Epidermal melanocyte (primary cell): Measurements from ENCODE around the gene NFIB.

Experiments used
- DNase-seq: peaks from one replicate; pipeline ENCODE4 v3.0.0; 2011; ENCODE audit warnings: low spot score; ENCODE audit not compliant: insufficient read length

NFIB gene

DNA sequence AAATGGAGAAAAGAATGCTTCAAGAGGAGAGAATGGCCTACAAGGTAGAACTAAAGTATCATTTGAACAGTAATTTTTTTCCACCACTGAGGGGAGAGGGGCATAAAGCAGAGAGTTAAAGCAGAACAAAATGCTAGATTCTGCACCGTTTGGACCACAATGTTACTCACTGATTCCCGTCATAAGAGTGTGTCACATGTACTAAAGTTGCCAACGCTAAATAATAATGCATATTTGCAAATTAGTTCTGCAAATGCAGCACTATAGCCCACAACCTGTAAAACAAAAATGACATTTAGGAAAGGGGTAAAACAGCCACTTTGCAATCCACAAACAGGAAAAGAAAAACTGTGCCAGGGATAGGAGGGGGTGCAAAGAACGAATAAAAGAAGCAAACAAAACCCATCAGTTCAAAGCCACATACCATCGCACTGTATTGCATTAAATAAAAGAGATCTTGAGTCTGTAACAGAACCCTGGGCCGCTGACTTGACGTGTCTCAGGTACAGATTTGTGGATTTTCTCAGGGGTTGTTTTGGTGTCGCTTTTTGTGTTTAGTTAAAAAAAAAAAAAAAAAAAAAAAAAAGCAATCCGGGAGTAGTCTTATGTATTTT, 7.7 kb upstream of the NFIB start:
- DNase-seq: no peak

DNA sequence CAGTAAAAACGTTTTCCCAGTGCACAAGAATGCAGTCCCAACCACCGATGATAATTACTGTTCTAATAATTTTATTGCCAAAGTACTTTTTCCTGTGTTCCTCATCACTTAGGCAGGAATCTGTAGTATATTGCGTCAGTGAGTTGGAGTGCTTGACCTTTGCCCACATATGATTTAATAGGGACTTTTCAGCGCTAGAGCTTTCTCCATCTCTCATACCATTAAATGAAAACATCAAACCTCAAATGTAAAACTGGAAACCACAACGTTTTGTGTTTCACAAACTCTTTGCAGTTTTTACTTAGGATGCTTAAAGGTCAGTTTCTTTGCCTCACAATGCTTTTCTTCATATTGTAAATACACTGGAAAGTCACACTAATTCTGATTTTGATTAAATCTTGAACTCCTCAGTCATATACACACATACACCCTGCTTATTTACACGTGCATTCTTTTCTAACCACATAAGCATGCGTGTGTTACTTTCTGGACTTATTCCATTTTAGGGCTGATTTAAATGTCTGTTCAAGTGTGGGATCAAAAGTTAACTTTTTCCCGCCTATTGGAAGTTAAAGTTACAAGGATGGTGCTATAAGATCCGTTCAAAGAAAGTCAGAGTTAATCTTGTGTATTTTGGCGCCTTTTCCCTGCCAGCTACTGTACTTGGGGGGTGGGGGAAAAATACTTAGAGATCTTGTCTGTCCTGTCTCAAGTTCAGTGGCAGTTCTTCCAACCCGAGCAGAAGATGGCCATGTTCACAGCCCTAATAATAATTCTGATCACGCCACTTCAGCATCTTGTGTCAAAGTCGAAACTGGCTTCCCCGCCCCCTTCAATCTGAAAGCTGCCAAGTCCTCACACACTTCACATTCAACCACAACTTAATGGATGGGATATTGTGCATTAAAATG, 6.6 kb upstream of the NFIB start:
- peak; percentile 44 for DNase-seq

DNA sequence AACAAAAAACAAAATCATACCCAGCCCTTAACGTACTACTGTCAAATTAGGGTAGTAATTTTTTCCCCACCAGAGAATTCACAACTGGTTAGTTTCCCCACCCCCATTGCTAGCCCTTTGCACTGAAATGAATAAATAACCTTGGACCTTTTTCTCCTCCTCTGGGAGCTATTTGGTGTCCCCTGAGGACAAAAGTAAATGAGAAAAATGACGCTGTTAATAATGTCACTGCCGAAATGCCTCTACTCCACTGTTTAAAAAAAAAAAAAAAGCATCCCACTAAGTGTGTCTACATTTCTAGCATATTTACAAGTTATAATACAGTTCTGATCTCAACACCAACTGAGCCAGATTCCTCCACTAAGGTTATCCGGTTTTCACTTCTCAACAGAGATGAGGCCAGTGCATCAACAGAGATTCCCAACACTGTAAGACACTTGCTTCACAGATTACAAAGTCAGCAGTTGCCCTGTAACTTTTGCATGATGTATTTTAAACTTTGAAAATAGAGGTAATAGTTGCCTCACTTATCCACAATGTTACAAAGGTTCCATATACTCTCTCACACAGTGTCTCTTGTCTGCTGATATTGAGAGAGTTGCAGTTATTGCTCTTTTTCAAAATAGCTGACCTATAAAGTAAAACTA, 5.1 kb upstream of the NFIB start:
- no peak for DNase-seq

DNA sequence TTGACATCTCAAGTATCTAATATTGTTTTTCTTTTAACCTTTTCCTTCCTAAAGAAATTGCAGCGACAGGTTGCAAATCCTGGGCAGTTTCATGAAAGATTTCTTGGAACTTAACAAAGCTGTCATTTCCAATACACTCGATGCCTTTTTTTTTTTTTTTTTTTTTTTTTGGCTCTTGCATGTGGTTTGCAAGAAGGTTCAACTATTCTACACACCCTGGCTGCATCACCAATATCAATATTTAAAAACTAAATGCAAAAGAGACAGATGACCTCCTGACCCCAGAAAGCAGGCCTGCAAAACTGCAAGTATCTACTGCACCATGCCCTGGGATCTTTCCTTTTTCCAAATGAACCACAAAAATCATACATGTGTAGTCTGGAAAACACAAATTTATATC, 4.4 kb upstream of the NFIB start:
- DNase-seq: no peak

DNA sequence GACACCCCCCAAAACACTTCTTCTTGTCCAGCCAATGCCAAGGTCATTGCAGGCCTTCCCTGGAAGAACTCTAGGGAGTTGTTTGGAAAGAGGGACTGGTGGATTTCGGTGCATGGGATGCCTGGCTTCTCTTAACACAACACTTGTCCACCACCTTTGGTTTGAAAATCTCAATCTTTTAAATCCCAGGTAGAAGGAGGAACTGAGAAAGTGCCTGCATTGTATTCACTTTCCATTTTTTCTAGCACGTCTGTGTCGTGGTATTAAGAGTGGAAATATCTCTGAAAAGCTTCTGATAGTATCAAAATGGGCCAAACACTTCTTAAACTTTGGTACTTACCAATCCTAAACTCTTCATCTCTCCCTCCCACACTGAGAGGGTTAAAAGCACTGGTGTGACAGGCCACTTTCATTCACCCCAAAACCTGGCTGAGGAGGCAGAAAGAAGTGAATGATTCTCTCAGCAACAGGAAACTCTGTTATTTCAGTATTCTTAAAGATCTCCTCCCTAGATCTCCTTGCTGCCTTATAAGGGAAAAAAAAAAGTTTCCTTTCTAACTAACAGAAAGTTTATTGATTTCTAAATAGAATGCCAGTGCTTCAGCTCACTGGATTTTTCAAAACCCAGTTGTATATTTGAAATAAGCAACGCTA, 3.9 kb upstream of the NFIB start:
- DNase-seq: no peak

DNA sequence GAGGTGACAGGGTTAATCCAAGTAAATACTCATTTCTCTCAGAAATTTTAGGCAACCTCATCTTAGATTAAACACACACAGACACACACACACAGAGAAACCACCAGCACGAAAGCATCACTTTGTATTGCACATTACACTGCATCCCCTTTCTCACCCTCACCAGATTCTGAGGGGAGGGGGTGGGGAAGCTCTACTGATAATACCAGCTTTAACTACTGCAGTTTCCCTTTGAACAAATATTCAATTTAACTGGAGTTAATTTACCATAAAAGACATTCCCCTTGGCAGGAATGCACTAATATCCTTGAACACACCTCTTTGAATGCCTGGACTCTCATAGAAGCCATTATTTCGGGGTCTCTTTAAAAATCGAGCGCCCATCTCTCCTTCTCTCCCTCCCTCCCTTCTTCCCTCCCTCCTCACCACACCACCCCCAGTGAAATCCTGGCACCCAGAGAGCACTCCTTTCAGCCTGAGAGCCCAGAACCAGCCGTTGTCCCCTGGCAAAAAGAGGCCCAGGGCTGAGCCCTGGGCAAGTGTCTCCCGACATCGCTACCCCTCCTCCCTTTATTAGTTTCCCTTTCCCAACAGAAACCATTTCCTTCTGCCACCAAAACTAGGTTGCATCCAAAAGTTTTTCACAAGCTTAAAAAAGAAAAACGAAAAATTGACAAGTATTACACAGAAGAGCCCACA, 2.8 kb upstream of the NFIB start:
- no peak for DNase-seq

DNA sequence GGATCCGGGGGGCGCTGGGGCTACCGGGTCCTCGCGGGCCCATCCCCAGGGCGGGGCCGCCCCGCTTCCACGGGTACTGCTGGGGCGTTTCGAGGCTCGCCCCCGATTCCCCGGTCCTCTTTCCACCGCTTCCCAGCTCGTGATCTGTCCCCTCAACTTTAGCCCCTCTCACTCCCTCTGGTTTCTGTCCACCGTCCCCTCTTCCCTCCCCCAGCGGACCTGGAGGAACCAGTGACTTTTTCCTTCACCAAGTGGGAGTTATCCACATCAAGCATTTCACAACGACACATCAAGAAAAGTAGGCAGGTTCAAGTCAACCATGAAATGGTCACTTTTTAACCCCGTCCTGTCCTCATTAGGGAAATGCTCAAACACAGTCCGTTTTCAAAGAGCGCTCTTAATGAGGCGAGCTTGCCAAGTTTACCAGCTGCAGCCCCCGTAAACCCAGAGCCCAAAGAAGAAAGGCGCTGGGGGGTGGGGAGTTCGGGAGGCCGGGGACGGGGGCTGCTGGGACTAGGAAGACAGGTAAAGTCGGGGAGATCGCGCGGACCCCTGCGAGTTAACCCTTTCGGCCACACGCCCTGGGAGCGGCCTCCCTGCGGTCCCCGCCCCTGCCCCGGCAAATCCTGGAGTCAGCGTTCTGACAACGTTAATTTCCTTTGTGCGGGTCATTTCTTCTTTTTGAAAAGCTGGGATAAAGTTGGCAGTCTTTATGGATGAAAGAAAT, 2.1 kb upstream of the NFIB start:
- no peak for DNase-seq

DNA sequence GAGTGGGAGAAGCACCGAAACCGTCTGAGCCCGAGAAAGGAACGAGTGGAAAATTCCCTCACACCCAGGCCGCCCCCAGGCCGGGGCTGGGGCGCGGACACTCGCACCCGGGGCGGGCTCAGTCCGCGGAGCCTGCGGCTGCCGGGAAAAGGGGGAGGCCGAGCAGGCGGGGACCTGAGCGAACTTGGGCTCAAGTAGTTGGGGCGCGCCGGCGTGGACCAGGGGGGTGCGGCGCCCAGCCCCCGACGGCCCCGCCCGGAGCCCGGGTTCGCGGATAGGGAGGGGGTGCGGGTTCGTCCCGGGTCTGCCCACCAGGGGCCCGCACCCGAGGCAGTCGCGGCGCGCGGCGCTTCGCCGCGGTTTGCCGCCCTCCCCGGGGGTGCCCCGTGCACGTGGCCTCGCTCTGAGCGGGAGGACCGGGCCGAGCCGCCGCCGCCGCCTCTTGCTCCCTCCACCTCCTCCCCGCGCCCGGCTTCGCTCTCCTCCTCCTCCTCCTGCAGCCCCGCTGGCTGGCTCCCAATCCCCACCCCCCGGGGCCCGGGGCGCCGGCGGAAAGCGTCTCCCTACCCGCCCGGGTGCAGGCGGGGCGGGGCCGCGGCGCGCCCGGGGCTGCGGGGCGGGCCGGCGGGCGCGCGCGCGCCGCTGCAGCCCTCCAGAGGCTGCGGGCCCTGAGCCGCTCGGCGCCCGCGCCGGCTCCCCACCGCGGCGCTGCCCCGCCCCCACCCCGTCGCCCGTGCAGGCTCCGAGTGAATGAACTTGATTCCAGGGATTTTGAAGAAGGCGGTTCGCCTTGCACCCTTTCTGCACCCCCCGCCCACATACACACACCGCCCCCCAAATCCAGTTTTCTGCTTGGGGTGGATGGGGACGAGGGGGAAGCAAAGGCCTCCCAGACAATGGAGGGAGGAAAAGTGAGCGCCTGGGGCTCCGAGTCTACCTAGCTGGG, 1.3 kb upstream of the NFIB start:
- DNase-seq: peak; percentile 34

- peak; percentile 58 for DNase-seq
Observed at GRCh38 chr9:14314424-14314928, 535 bp upstream of the NFIB start.

DNA sequence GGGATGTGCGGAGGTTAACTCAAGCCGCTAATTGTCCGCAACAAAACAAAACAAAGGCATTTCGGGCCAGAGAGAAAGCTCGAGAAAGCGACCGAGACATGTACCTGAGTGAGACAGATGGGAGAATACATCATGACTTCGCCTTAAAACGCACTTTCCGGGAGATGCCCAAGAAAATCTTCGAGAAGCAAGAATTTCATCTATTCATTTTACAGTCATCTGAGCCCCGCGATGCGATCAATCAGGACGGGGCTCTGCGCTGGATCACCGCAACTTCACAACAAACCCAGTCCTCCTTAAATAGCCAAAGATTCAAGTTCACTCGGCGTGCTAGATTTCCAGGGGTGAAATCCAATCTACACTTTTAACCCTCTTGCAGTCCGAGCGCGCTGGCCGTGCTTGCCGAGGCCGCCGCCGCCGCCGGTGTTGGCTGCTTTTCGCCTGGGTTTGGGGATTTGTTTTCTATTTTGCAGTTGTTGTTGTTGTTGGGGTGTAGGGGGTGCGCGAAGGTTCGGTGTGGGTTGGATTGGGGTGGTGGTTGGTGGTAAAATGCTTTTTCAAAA, 482 bp downstream of the NFIB start:
- no peak for DNase-seq

DNA sequence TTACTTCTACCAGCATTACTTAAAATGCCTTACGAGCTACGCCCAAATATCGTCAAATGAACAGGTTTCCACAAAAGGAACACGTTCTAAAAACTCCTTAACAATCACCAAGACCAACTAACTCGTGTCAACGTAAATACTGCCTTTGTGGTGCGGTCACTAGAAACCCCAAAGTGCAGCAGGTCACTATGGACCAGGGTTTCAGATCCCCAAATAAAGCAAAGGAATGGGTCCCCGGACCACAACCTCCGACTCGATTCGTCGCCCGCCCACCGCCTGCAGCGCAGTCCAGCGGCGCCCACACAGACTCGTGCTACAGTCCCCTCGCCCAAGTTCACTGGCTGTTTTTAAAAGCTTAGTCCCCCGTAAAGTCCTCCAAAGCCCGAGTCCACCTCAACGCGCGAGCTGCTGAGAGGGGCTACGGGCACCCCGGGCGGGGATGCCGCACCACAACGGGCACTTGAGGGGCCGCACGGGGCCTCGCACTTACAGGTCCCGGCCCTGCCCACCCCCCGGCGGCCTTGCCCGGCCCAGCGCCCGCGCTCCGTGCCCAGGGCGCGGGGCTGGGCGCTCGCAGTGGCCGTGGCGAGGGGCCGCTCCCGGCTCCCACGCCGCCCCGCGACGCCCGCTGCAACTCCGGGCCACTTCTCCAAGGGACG, 1.1 kb downstream of the NFIB start:
- DNase-seq: no peak

- no peak for DNase-seq
Observed at GRCh38 chr9:14311956-14312685, 1.8 kb downstream of the NFIB start.

- no peak for DNase-seq
Observed at GRCh38 chr9:14311171-14311949, 2.6 kb downstream of the NFIB start.

DNA sequence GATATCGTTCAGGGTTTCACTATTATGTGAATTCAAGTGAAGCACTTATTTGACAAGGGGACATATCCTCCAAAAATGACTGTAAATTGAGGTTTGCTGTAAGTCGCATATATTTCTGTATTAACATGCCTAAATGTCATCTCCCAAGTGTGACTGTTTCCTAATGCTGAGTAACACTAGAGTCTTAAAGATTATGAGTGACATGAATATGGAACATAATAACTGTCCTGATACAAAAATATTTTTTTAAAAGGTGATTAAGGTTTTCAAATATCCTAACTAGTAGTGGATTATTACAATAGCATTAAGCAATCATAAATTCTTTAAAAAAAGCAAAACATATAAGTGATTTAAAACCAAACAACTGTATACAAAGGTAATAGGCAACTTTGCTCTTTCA, 3.6 kb downstream of the NFIB start:
- no peak for DNase-seq

GRCh38 chr9:14309403-14309802, 4.5 kb downstream of the NFIB start:
- DNase-seq: peak; percentile 37

GRCh38 chr9:14308853-14309145, 5.1 kb downstream of the NFIB start:
- DNase-seq: no peak
